ENCODE data around the gene NUDC. TPM values are rescaled to one million over a fixed set of nuclear protein-coding genes. Genes with fewer than 3 reads are reported as not detected.

Gene NUDC
- total RNA-seq, 4 donors from 2014 or later, result 20.6 to 133 (median 41.0) TPM

DNA sequence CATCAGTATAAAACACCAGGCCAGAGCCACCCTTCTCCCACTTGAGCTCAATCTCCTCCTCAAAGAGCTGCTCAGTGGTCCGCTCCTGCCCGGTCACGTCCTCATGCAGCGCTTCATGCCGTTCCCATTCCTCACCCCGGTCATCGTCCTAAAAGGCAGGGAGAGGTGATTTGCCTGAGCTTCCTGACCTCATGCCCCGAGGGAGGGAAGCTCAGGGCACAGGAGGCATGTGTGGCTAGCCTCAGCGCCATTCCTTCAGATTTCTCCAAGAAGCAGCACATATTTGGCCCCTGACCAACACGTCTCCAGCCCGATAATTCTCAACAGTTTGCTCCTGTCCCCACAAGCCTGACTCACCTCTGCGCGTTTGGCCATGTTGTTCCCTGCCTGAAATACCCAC, 27.3 kb upstream of the NUDC start:
- Histone ChIP-seq H3K9me3 (no peaks in the 10 kb centered on the region), H3K27me3 (no peaks in the 10 kb centered on the region), H3K36me3 (no peaks in the 10 kb centered on the region), H3K4me1 (no peaks in the 10 kb centered on the region), H3K27ac (no peak overlapping the region), H3K4me3 (no peak overlapping the region)
- no peak for TF ChIP-seq POLR2A (IDR thresholded peaks at IDR 0.05)
- intact Hi-C loops (cut with DNase I; ENCODE audit: low total_unique reads), result no loop called here
- no peak for DNase-seq

DNA sequence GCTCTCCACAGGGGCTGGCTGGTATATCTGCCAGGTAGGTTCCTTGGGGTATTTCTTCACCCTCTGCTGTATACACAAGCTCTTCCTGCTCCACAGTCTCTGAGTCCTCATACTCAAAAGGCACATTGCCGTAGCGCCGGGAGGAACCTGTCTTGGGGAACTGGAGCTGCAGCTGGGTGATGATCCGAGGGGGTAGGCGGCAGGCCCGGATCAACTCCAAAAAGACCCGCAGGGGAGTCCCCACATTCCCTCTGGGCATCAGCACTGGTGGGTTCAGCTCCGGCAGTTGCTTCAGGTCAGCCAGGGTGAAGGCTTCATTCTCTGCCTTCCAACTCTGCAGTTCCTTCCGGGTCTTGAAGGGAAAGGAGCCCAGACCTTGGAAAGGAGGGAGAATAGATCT, 24.2 kb upstream of the NUDC start:
- H3K27me3 ChIP-seq, result no peaks in the 10 kb centered on the region
- intact Hi-C loops (cut with DNase I; ENCODE audit: low total_unique reads), result no loop called here
- no peak for DNase-seq
- TF ChIP-seq, protein P1, sequence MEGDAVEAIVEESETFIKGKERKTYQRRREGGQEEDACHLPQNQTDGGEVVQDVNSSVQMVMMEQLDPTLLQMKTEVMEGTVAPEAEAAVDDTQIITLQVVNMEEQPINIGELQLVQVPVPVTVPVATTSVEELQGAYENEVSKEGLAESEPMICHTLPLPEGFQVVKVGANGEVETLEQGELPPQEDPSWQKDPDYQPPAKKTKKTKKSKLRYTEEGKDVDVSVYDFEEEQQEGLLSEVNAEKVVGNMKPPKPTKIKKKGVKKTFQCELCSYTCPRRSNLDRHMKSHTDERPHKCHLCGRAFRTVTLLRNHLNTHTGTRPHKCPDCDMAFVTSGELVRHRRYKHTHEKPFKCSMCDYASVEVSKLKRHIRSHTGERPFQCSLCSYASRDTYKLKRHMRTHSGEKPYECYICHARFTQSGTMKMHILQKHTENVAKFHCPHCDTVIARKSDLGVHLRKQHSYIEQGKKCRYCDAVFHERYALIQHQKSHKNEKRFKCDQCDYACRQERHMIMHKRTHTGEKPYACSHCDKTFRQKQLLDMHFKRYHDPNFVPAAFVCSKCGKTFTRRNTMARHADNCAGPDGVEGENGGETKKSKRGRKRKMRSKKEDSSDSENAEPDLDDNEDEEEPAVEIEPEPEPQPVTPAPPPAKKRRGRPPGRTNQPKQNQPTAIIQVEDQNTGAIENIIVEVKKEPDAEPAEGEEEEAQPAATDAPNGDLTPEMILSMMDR (IDR thresholded peaks at IDR 0.05), result no peak
- no peak for TF ChIP-seq POLR2A (IDR thresholded peaks at IDR 0.05)
- H3K9me3 ChIP-seq, result no peaks in the 10 kb centered on the region
- no peaks in the 10 kb centered on the region for H3K36me3 ChIP-seq
- no peak overlapping the region for H3K4me3 ChIP-seq
- no peak overlapping the region for H3K27ac ChIP-seq
- no peaks in the 10 kb centered on the region for H3K4me1 ChIP-seq

DNA sequence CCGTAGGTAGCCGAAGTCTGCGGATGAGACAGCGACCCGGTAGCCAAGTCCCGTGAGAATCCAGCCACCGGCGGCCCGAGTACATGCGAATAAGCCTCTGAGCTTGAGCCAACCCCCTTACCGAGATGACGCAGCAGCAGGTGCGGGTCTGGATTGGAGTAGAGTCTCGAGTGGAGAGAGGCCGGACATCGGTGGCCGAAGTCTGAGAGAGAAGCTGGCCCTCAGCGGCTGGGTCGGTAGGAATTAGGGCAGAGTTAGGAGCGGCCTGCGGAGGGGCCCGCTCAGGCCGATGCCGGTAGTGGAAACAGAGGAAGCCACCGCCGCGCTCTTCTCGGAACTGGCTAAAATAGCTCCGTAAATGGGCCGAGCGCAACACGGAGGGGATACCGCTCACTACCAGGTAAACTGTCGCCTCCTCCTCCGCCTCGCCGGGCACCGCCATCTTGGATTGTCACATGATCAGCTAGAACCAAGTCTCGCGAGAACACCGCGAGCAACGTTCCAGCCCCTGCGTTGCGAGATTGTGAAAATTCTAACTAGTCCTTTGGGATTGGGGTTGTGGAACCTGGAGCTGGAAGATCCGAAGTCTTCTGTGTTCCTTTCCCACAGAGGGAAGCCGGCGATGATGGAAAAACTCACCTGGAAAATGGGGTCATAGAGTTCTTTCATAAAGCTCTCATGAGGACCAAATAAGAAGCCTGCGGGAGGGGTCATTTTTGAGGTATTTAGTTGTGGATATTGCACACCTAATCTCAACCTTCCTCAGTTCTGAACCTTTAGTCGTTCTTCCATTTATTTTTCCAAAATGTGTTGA, 21.3 kb upstream of the NUDC start, which contains the start of gene GPATCH3:
Gene GPATCH3, minus strand, starts transcription at position 467 of the 814 bp plus-strand sequence. Its CDS starts 25 bp downstream, at position 442.
- TF ChIP-seq POLR2A (IDR thresholded peaks at IDR 0.05), result peak in 1 of 2 donors; percentile 43
- TF ChIP-seq, protein P1 (IDR thresholded peaks at IDR 0.05), result no peak

DNA sequence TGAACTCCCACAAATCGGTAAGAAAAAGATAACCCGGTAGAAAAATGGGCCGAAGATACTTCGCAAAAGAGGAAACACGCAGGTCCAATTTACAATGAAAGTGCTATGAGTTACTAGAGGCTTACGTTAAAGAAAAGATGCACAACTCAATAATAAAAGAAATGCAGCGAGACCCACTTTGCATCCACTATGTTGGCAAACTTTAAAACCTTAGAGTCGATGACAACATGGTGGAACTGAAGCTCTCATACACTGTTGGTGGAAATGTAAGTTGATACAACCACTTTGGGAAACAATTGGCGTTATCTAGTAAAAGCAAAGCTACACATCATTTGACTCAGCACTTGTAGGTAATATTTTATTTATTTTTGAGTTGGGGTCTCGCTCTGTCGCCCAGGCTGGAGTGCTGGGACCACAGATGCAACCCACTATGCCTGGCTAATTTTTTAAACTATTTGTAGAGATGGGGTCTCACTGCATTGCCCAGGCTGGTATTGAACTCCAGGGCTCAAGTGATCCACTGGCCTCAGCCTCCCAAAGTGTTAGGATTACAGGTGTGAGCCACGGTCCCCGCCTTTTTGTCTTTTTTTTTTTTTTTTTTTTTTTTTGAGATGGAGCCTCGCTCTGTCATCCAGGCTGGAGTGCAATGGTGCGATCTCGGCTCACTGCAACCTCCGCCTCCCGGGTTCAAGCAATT, 20.6 kb upstream of the NUDC start:
- intact Hi-C loops (cut with DNase I; ENCODE audit: low total_unique reads), result no loop called here
- Histone ChIP-seq H3K27me3 (no peaks in the 10 kb centered on the region), H3K4me3 (peak overlapping the region; percentile 77), H3K27ac (peak overlapping the region; percentile 80 to 89), H3K36me3 (no peaks in the 10 kb centered on the region), H3K9me3 (no peaks in the 10 kb centered on the region), H3K4me1 (no peaks in the 10 kb centered on the region)
- TF ChIP-seq POLR2A (IDR thresholded peaks at IDR 0.05), result no peak
- TF ChIP-seq, protein P1 (IDR thresholded peaks at IDR 0.05), result no peak
- no peak for DNase-seq

More for the DNA sequence above, 21.3 kb upstream of the NUDC start, which contains the start of gene GPATCH3:
- Histone ChIP-seq H3K4me1 (no peaks in the 10 kb centered on the region), H3K27me3 (no peaks in the 10 kb centered on the region), H3K9me3 (no peaks in the 10 kb centered on the region), H3K36me3 (no peaks in the 10 kb centered on the region), H3K4me3 (peak within 1 kb of the TSS; percentile 77), H3K27ac (peak within 1 kb of the TSS; percentile 80 to 89)
- peak; percentile 93 to 94 for DNase-seq
- intact Hi-C loops (cut with DNase I; ENCODE audit: low total_unique reads), result no loop called here

DNA sequence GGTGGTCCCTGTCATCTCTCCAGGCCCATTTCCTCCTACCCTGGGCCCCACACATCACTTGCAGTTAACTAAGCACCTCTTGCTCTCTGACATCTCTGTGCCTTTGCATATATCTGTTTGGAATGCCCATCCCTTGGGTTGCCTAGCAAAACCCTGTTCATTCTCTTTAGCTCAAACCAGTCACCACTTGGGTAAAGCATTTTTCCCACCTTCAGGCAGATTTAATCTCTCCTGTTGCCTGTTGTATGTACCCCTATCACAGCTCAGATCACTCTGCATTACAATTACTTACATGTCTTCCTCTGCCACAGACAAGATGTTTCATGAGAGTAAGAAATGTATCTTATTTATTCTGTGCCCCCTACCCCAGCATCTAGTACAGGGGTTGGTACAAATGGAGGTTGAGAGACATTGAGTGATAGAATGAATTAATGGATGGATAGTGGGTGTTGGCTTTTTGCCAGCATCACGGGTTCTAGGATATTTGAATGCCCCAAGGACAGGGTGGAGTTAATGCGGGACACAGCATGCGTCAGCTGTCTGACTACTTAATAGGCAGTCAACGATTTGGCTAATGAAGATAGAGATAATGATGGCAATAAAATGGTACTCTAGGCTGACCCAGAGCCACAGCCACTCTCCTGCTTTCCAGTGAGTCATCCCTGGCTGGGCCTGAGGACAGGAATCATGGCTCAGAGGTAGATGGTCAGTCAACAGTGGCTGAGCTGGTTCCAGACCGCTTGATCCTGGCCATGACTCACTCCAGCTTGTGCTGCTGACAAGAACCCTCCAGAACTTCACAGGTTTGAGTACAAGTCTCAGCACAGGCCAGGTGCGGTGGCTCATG, 14.2 kb upstream of the NUDC start:
- Histone ChIP-seq H3K36me3 (no peaks in the 10 kb centered on the region), H3K27ac (no peak overlapping the region), H3K9me3 (no peaks in the 10 kb centered on the region), H3K27me3 (no peaks in the 10 kb centered on the region), H3K4me1 (no peaks in the 10 kb centered on the region), H3K4me3 (no peak overlapping the region)
- DNase-seq, result no peak
- intact Hi-C loops (cut with DNase I; ENCODE audit: low total_unique reads), result no loop called here
- no peak for TF ChIP-seq POLR2A (IDR thresholded peaks at IDR 0.05)
- TF ChIP-seq, protein P1 (IDR thresholded peaks at IDR 0.05), result no peak

Measured in uterus (tissue), 4 donors.